Neural progenitor cell (in vitro differentiated cells): Measurements from ENCODE around the gene SEMA6A. TPM values are rescaled to one million over a fixed set of nuclear protein-coding genes. Genes with fewer than 3 reads are reported as not detected.

Experiments
- DNase-seq: peaks from one replicate; pipeline ENCODE4 v3.0.0-alpha.2; 2016; ENCODE audit warnings: low spot score
- H2AFZ ChIP-seq: fragments of 200-600 bp; sonication (generic); replicated peaks from 2 replicates; pipeline ENCODE4 v1.6.1; 2016; ENCODE audit warnings: antibody characterized with exemption
- H3F3A ChIP-seq: fragments of 200-600 bp; sonication (generic); 2 replicates; pipeline ENCODE4 v1.6.1; 2016; ENCODE audit warnings: antibody characterized with exemption, low read depth
- H3K27ac ChIP-seq: fragments of 200-600 bp; sonication (generic); 2 replicates; pipeline ENCODE4 v1.5.1; 2016; ENCODE audit warnings: mild to moderate bottlenecking
- H3K27me3 ChIP-seq: fragments of 200-600 bp; sonication (generic); 2 replicates; pipeline ENCODE4 v1.6.1; 2016; ENCODE audit warnings: mild to moderate bottlenecking, moderate library complexity
- H3K36me3 ChIP-seq: fragments of 200-600 bp; sonication (generic); 2 replicates; pipeline ENCODE4 v1.5.1; 2016
- H3K4me1 ChIP-seq: fragments of 200-600 bp; sonication (generic); 2 replicates; pipeline ENCODE4 v1.6.1; 2016; ENCODE audit warnings: mixed run types
- H3K4me2 ChIP-seq: fragments of 200-600 bp; sonication (generic); 2 replicates; pipeline ENCODE4 v1.6.1; 2016
- H3K4me3 ChIP-seq: fragments of 200-600 bp; sonication (generic); 2 replicates; pipeline ENCODE4 v1.5.1; 2016
- H3K79me2 ChIP-seq: fragments of 200-600 bp; sonication (generic); 2 replicates; pipeline ENCODE4 v1.6.1; 2016; ENCODE audit warnings: low read depth
- H3K9ac ChIP-seq: fragments of 200-600 bp; sonication (generic); 2 replicates; pipeline ENCODE4 v1.6.1; 2016
- H3K9me3 ChIP-seq: fragments of 200-600 bp; sonication (generic); 2 replicates; pipeline ENCODE4 v1.5.1; 2016; ENCODE audit warnings: low read depth
- H4K20me1 ChIP-seq: fragments of 200-600 bp; sonication (generic); 2 replicates; pipeline ENCODE4 v1.6.1; 2016; ENCODE audit warnings: low read depth
- H3K27ac Mint-ChIP-seq: 3 replicates; pipeline ENCODE4 v1.8.0; 2021; ENCODE audit warnings: mixed read lengths
- H3K27me3 Mint-ChIP-seq: 2 replicates; pipeline ENCODE4 v1.8.0; 2022; ENCODE audit warnings: low read depth, mild to moderate bottlenecking, inconsistent platforms, moderate library complexity, mixed read lengths; ENCODE audit not compliant: insufficient read depth
- H3K36me3 Mint-ChIP-seq: 3 replicates; pipeline ENCODE4 v1.8.0; 2021; ENCODE audit warnings: mixed read lengths
- H3K4me1 Mint-ChIP-seq: 3 replicates; pipeline ENCODE4 v1.8.0; 2021; ENCODE audit warnings: mixed read lengths
- H3K4me3 Mint-ChIP-seq: 3 replicates; pipeline ENCODE4 v1.8.0; 2021; ENCODE audit warnings: mild to moderate bottlenecking, moderate library complexity, mixed read lengths
- H3K9me3 Mint-ChIP-seq: 3 replicates; pipeline ENCODE4 v1.8.0; 2020; ENCODE audit warnings: mixed read lengths
- CTCF ChIP-seq: fragments of 200-600 bp; sonication (generic); IDR thresholded peaks from 2 replicates; pipeline ENCODE4 v1.5.1; 2017; ENCODE audit warnings: antibody characterized with exemption, mild to moderate bottlenecking
- EZH2 ChIP-seq: fragments of 200-600 bp; sonication (generic); IDR thresholded peaks from 2 replicates; pipeline ENCODE4 v1.6.1; 2017; ENCODE audit warnings: antibody characterized with exemption, mild to moderate bottlenecking, moderate library complexity
- EZH2phosphoT487 ChIP-seq: fragments of 200-600 bp; sonication (generic); IDR thresholded peaks from 2 replicates; pipeline ENCODE4 v1.6.1; 2017; ENCODE audit warnings: antibody characterized with exemption
- total RNA-seq: library from RNA; depleted of rRNA; stranded (reverse); fragments of >200 nt; gene quantifications from 2 replicates; pipeline ENCODE4 v1.2.3, GENCODE V29; 2015; ENCODE audit warnings: low replicate concordance

The SEMA6A gene
- total RNA-seq, 1 donor from 2014 or later, result 86.4 TPM

GRCh38 chr5:116452774-116453368, 121.8 kb downstream of the SEMA6A start:
- Mint-ChIP-seq H3K27ac (peak overlapping the region; percentile 84), H3K36me3 (peaks cover 22% of the 10 kb centered on the region), H3K4me1 (peaks cover 41% of the 10 kb centered on the region), H3K27me3 (no peaks in the 10 kb centered on the region), H3K9me3 (no peaks in the 10 kb centered on the region), H3K4me3 (no peak overlapping the region)
- Histone ChIP-seq H3K27ac (peak overlapping the region; percentile 36), H2AFZ (no peak overlapping the region), H3K9ac (no peak overlapping the region), H3K4me1 (peaks cover 56% of the 10 kb centered on the region), H3K36me3 (no peaks in the 10 kb centered on the region), H3F3A (peaks cover 17% of the 10 kb centered on the region), H3K4me2 (no peak overlapping the region), H3K9me3 (no peaks in the 10 kb centered on the region), H3K27me3 (no peaks in the 10 kb centered on the region), H3K79me2 (peaks cover 12% of the 10 kb centered on the region), H3K4me3 (no peak overlapping the region), H4K20me1 (peaks cover 24% of the 10 kb centered on the region)
- TF ChIP-seq EZH2 (no peak), EZH2phosphoT487 (no peak), CTCF (no peak)
- no peak for DNase-seq

DNA sequence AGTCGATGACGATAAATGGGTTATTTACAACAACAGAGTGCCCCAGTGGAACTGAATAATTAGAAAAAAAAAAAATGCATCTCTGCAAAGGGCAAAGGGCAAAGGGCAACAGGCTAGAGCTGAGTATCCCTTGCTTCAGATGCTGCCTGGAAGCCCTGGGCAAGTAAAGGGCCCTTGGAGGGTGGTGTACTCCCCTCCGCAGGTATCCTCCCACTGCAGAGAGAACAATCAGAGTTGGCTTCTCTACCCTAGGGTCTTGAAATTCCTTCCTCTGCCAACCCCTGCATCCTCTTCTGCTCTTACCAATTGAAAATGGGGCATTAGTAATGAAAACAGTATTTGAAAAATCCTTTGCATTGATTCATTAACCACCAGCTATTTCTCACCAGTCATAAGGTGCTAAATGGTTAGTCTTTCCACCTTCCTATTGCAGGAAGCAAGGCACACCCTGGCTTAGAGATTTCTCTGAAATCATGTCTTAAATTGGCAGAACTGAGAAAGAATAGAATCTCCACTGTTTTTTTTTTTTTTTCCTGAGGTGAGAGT, 122.6 kb downstream of the SEMA6A start:
- no peak overlapping the region for H3K4me3 Mint-ChIP-seq
- H3K27ac ChIP-seq, result no peak overlapping the region
- no peak overlapping the region for H3K27ac Mint-ChIP-seq
- H3K36me3 Mint-ChIP-seq, result peaks cover 22% of the 10 kb centered on the region
- no peak overlapping the region for H3K9ac ChIP-seq
- H4K20me1 ChIP-seq, result peaks cover 24% of the 10 kb centered on the region
- no peaks in the 10 kb centered on the region for H3K27me3 ChIP-seq
- peaks cover 41% of the 10 kb centered on the region for H3K4me1 Mint-ChIP-seq
- peaks cover 17% of the 10 kb centered on the region for H3F3A ChIP-seq
- TF ChIP-seq EZH2phosphoT487, result no peak
- no peaks in the 10 kb centered on the region for H3K27me3 Mint-ChIP-seq
- H2AFZ ChIP-seq, result no peak overlapping the region
- no peak for DNase-seq
- no peaks in the 10 kb centered on the region for H3K9me3 Mint-ChIP-seq
- no peak overlapping the region for H3K4me3 ChIP-seq
- peaks cover 56% of the 10 kb centered on the region for H3K4me1 ChIP-seq
- no peaks in the 10 kb centered on the region for H3K36me3 ChIP-seq
- peaks cover 11% of the 10 kb centered on the region for H3K79me2 ChIP-seq
- H3K9me3 ChIP-seq, result no peaks in the 10 kb centered on the region
- no peak overlapping the region for H3K4me2 ChIP-seq

DNA sequence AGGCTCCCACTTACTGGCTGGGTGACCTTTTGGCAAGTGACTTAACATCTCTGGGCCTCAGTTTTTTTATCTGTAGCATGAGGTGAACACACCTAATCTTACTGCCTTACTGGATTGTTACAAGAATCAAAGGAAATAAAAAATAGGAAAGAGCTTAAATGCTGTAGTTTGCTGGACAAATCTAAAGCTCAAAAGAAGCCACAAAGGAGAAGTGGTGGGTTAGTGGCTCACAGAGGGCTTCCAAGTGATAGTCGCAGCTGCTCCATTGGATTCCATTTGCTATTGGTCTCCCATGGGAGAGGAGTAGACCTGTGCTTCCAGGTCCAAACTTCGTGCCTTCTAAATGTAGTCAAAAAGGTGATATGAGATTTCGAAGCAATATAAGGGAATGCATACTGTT, 123.6 kb downstream of the SEMA6A start:
- H3K4me1 ChIP-seq, result peaks cover 52% of the 10 kb centered on the region
- no peaks in the 10 kb centered on the region for H3K9me3 ChIP-seq
- no peak overlapping the region for H3K4me2 ChIP-seq
- H3K27me3 Mint-ChIP-seq, result no peaks in the 10 kb centered on the region
- H2AFZ ChIP-seq, result no peak overlapping the region
- no peaks in the 10 kb centered on the region for H3K9me3 Mint-ChIP-seq
- no peak for TF ChIP-seq EZH2
- no peak for TF ChIP-seq CTCF
- TF ChIP-seq EZH2phosphoT487, result no peak
- H3K4me3 Mint-ChIP-seq, result no peak overlapping the region
- H3K27ac Mint-ChIP-seq, result no peak overlapping the region
- peaks cover 24% of the 10 kb centered on the region for H4K20me1 ChIP-seq
- no peak overlapping the region for H3K27ac ChIP-seq
- no peak overlapping the region for H3K4me3 ChIP-seq
- H3K36me3 ChIP-seq, result no peaks in the 10 kb centered on the region
- H3K36me3 Mint-ChIP-seq, result peaks cover 21% of the 10 kb centered on the region
- no peak overlapping the region for H3K9ac ChIP-seq
- DNase-seq, result no peak
- H3F3A ChIP-seq, result peaks cover 17% of the 10 kb centered on the region
- peaks cover 8% of the 10 kb centered on the region for H3K79me2 ChIP-seq
- H3K4me1 Mint-ChIP-seq, result peaks cover 41% of the 10 kb centered on the region
- H3K27me3 ChIP-seq, result no peaks in the 10 kb centered on the region

GRCh38 chr5:116449458-116449857, 125.2 kb downstream of the SEMA6A start:
- H3K27me3 ChIP-seq, result no peaks in the 10 kb centered on the region
- no peaks in the 10 kb centered on the region for H3K9me3 ChIP-seq
- peaks cover 44% of the 10 kb centered on the region for H3K4me1 ChIP-seq
- no peak overlapping the region for H3K4me3 Mint-ChIP-seq
- H3K9ac ChIP-seq, result no peak overlapping the region
- no peak for DNase-seq
- peak overlapping the region; percentile 83 for H3K27ac Mint-ChIP-seq
- TF ChIP-seq EZH2phosphoT487 (no peak), EZH2 (no peak), CTCF (no peak)
- peaks cover 25% of the 10 kb centered on the region for H4K20me1 ChIP-seq
- peaks cover 4% of the 10 kb centered on the region for H3K79me2 ChIP-seq
- H3K4me3 ChIP-seq, result no peak overlapping the region
- peak overlapping the region; percentile 47 for H3K4me2 ChIP-seq
- H3K27ac ChIP-seq, result no peak overlapping the region
- H3K4me1 Mint-ChIP-seq, result peaks cover 37% of the 10 kb centered on the region
- no peaks in the 10 kb centered on the region for H3K36me3 ChIP-seq
- H3F3A ChIP-seq, result peaks cover 23% of the 10 kb centered on the region
- no peaks in the 10 kb centered on the region for H3K9me3 Mint-ChIP-seq
- no peaks in the 10 kb centered on the region for H3K27me3 Mint-ChIP-seq
- H3K36me3 Mint-ChIP-seq, result peaks cover 30% of the 10 kb centered on the region
- H2AFZ ChIP-seq, result no peak overlapping the region
